ENCODE measurements around the gene KRT7. TPM values are rescaled to one million over a fixed set of nuclear protein-coding genes. Genes with fewer than 3 reads are reported as not detected.

KRT7 gene
- total RNA-seq, 1 donor from 2014 or later: 153 TPM

DNA sequence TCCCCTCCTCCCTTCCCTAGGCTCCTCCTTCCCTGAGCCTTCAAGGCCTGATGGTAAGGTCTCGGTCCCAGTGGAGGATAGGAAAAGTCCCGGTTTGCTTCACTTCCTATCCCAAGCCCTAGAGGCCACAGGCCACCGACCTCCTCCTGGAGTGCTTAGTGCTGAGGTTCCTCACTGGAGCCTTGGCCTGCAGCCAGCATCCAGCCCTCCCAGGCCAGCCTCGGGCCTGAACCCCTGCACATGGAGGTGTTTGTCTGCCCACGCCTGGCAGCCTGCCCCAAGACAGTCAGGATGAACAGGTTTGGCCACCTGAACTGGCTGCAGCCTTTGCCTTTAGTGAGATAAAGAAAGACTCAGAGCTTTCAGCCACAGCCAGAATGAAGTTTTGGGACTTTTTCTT, 15.8 kb upstream of the KRT7 start:
- DNase-seq (ENCODE audit: low spot score in 2 of 2): no peak

DNA sequence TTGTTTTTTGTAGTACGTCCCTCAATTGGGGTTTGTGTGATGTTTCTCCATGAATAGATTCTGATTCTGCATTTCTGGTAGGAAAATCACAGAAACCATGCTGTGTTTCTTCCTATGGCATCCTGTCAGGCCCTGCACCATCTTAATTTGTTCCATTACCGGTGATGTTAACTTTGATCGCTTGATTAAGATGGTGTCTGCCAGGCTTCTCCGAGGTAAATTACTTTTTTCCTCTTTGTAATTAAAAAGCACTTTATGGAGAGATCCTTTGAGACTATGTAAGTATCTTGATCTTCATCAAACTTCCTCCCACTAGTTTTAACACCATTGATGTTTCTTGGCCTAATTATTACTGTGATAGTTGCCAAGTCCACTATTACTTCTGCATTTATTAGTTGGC, 15.0 kb upstream of the KRT7 start:
- Histone ChIP-seq H3K4me3 (no peak overlapping the region), H3K27ac (peak overlapping the region in 1 of 2 donors; percentile 71), H3K4me1 (peaks cover 12 to 43% of the 10 kb centered on the region in 2 donors), H3K36me3 (no peaks in the 10 kb centered on the region), H3K9me3 (no peaks in the 10 kb centered on the region), H3K27me3 (no peaks in the 10 kb centered on the region)
- intact Hi-C loops (cut with DNase I): loop anchor here (5.0 kb wide), 1 partner anchor 109 kb away; no protein-coding TSS in a partner anchor
- TF ChIP-seq, protein P1, sequence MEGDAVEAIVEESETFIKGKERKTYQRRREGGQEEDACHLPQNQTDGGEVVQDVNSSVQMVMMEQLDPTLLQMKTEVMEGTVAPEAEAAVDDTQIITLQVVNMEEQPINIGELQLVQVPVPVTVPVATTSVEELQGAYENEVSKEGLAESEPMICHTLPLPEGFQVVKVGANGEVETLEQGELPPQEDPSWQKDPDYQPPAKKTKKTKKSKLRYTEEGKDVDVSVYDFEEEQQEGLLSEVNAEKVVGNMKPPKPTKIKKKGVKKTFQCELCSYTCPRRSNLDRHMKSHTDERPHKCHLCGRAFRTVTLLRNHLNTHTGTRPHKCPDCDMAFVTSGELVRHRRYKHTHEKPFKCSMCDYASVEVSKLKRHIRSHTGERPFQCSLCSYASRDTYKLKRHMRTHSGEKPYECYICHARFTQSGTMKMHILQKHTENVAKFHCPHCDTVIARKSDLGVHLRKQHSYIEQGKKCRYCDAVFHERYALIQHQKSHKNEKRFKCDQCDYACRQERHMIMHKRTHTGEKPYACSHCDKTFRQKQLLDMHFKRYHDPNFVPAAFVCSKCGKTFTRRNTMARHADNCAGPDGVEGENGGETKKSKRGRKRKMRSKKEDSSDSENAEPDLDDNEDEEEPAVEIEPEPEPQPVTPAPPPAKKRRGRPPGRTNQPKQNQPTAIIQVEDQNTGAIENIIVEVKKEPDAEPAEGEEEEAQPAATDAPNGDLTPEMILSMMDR (IDR thresholded peaks at IDR 0.05): no peak
- no peak for DNase-seq (ENCODE audit: low spot score in 2 of 2)

More for the DNA sequence above, 15.8 kb upstream of the KRT7 start:
- TF ChIP-seq, protein P1 (IDR thresholded peaks at IDR 0.05): no peak
- H3K36me3 ChIP-seq: no peaks in the 10 kb centered on the region
- no peak overlapping the region for H3K4me3 ChIP-seq
- H3K27ac ChIP-seq: peak overlapping the region; percentile 31 to 71
- no peaks in the 10 kb centered on the region for H3K27me3 ChIP-seq
- intact Hi-C loops (cut with DNase I): loop anchor here (5.0 kb wide), 1 partner anchor 110 kb away; no protein-coding TSS in a partner anchor
- H3K4me1 ChIP-seq: peaks cover 11 to 42% of the 10 kb centered on the region in 2 donors
- H3K9me3 ChIP-seq: no peaks in the 10 kb centered on the region

DNA sequence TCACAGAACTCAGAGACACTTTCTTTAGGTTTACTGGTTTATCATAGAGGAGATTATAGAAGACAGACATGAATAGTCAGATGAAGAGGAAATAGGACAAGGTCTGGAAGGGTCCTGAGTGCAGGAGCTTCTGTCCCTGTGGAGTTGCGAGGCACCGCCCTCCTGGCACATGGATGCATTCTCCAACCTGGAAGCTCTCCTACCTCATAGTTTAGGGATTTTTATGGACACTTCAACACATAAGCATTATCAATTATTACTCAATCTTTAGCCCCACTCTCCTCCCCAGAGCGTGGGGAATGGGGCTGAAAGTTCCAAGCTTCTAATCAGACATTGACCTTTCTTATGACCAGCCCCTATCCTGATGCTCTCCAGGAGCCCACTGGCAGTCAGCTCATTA, 12.6 kb upstream of the KRT7 start:
- peaks cover 0 to 8% of the 10 kb centered on the region in 2 donors for H3K9me3 ChIP-seq
- H3K27ac ChIP-seq: no peak overlapping the region
- DNase-seq (ENCODE audit: low spot score in 2 of 2): no peak
- TF ChIP-seq, protein P1 (IDR thresholded peaks at IDR 0.05): no peak
- peaks cover 12 to 48% of the 10 kb centered on the region in 2 donors for H3K4me1 ChIP-seq
- H3K4me3 ChIP-seq: no peak overlapping the region
- H3K27me3 ChIP-seq: no peaks in the 10 kb centered on the region
- H3K36me3 ChIP-seq: no peaks in the 10 kb centered on the region
- intact Hi-C loops (cut with DNase I): loop anchor here (2.0 kb wide), 1 partner anchor 28 kb away; the partner anchor contains the start of gene KRT80

DNA sequence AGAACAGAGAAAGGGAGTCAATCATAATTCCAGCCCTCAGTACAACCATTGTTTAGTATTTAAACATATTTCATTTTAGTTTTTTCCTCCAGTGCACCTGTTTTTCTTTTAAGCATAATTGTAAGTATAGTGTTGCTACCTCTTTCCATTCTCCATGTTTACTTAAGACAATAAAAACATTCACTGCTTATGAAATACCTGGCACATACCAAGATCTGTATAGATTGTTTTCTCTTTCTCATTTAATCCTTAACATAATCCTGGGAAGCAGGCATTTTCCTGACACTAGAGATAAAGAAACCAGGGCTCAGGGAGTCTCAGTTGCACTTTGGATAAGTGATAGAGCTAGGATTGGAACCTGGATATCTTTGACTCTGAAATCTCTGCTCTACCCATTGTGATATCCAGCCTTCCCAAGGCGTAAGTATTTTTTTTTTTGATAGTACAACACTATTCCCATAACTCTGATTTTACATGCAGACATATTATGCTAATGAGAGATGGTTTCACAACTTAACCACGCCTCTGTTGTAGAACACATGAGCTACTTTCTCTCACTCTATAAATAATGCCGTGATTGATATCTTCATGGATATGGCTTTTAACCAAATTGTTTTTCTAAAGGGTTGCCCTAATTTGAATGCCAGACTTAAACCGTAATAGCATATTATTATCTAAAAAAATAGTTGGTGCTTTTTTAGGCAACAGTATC, 11.8 kb upstream of the KRT7 start:
- no peaks in the 10 kb centered on the region for H3K36me3 ChIP-seq
- no peak overlapping the region for H3K4me3 ChIP-seq
- intact Hi-C loops (cut with DNase I): loop anchor here (2.0 kb wide), 1 partner anchor 28 kb away; the partner anchor contains the start of gene KRT80
- peaks cover 0 to 8% of the 10 kb centered on the region in 2 donors for H3K9me3 ChIP-seq
- TF ChIP-seq, protein P1 (IDR thresholded peaks at IDR 0.05): no peak
- H3K4me1 ChIP-seq: peaks cover 7 to 47% of the 10 kb centered on the region in 2 donors
- H3K27me3 ChIP-seq: no peaks in the 10 kb centered on the region
- DNase-seq (ENCODE audit: low spot score in 2 of 2): no peak
- H3K27ac ChIP-seq: peak overlapping the region in 1 of 2 donors; percentile 54

DNA sequence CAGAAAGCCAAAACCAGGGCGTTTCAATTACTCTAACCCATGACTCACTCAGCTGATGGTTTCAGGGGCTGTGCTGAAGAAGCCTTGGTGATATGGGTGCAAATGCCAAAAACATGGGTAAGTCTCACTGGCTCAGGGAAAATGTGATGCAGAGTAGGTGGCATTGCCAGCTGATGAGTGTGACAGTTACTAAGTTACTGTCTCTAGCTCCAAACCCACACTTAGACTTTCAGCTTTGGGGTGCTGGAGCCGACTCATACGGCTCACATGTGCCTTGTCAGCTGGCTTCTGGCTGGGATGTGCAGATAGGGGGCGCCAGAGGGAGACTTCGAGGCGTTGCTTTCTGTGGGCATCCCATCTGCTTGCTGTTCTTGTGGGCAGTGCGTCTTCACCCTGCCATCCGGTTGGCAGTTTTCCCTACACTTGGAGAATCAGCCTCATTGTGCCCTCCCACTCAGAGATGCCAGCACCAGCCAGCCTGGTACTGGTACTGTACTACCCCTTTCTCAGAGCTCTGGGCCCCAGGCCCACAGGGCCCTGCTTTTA, 11.1 kb upstream of the KRT7 start:
- no peaks in the 10 kb centered on the region for H3K36me3 ChIP-seq
- no peak overlapping the region for H3K4me3 ChIP-seq
- peak overlapping the region; percentile 22 to 54 for H3K27ac ChIP-seq
- H3K4me1 ChIP-seq: peaks cover 7 to 44% of the 10 kb centered on the region in 2 donors
- no peaks in the 10 kb centered on the region for H3K27me3 ChIP-seq
- peaks cover 0 to 8% of the 10 kb centered on the region in 2 donors for H3K9me3 ChIP-seq
- peak in 1 of 2 donors; percentile 85 for DNase-seq (ENCODE audit: low spot score in 2 of 2)
- TF ChIP-seq, protein P1 (IDR thresholded peaks at IDR 0.05): peak in 2 of 3 experiments; percentile 36 to 45
- intact Hi-C loops (cut with DNase I): loop anchor here (2.0 kb wide), 2 partner anchors 29 to 57 kb away; partner anchors contain the start of gene KRT80

Data from ascending aorta (tissue), 2 donors.